A549 (cell line): ENCODE measurements around the gene ABCA3. TPM values are rescaled to one million over a fixed set of nuclear protein-coding genes. Genes with fewer than 3 reads are reported as not detected.

ENCODE experiments used
- ATAC-seq, 2 experiments: fragments of 200-7000 bp in 1 of 2; fragments of >200 bp in 1 of 2; cut with Nextera tagmentation in 1 of 2; cut with Tn5 transposase in 1 of 2; 3 replicates each; pipeline versions ENCODE4 v1.8.0 to v1.9.1; 2018 to 2020; ENCODE audit warnings: mild to moderate bottlenecking in 1 of 2, moderate library complexity in 1 of 2
- CTCF ChIA-PET: fragments of 300-600 bp; sonication (Branson Sonifier 250); formaldehyde crosslinking; extraction: SDS; loops from one replicate; lab custom pipeline; 2021; ENCODE audit warnings: antibody characterized with exemption, inconsistent platforms; lab: Yijun Ruan, JAX
- POLR2A ChIA-PET: fragments of 350-600 bp; formaldehyde crosslinking; extraction: SDS; loops from one replicate; lab custom pipeline; 2021; ENCODE audit warnings: antibody characterized with exemption, inconsistent platforms; lab: Yijun Ruan, JAX
- DNase-seq, 2 experiments: peaks; one replicate each; pipeline versions ENCODE4 v3.0.0 to v3.0.0-alpha.2; 2011 to 2016; ENCODE audit warnings: low read depth in 1 of 2, low spot score in 1 of 2
- FAIRE-seq: peaks from 2 replicates; lab custom pipeline; 2011; peaks lifted over from hg19 to GRCh38; lab: Jason Lieb, UNC
- H3K27ac ChIP-seq, 2 experiments: fragments of >200 bp; sonication (Bioruptor Twin); formaldehyde crosslinking; 3 replicates each; pipeline ENCODE4 v1.5.1; 2016 to 2017
- H3K4me1 ChIP-seq: fragments of >200 bp; sonication (Bioruptor Twin); formaldehyde crosslinking; 3 replicates; pipeline ENCODE4 v1.6.1; 2016
- H3K4me2 ChIP-seq: fragments of >200 bp; sonication (Bioruptor Twin); formaldehyde crosslinking; 3 replicates; pipeline ENCODE4 v1.6.1; 2016
- H3K4me3 ChIP-seq: fragments of >200 bp; sonication (Bioruptor Twin); formaldehyde crosslinking; 3 replicates; pipeline ENCODE4 v1.5.1; 2016
- H3K9me3 ChIP-seq: fragments of >200 bp; sonication (Bioruptor Twin); formaldehyde crosslinking; 3 replicates; pipeline ENCODE4 v1.6.1; 2016
- ATOH8 ChIP-seq: fragments of 250-450 bp; sonication (Bioruptor Pico); IDR thresholded peaks from 2 replicates; pipeline ENCODE4 v1.5.0; 2020; ENCODE audit warnings: low read depth, mild to moderate bottlenecking, moderate library complexity
- BHLHE40 ChIP-seq: IDR thresholded peaks from 2 replicates; pipeline ENCODE4 v1.6.1; 2012; ENCODE audit warnings: low read depth, low read length, inconsistent platforms
- CBX2 ChIP-seq: fragments of 200-600 bp; sonication (generic); IDR thresholded peaks from 2 replicates; pipeline ENCODE4 v1.6.1; 2016; ENCODE audit warnings: low read depth, mild to moderate bottlenecking, borderline replicate concordance
- CBX8 ChIP-seq: fragments of 200-600 bp; sonication (generic); IDR thresholded peaks from 2 replicates; pipeline ENCODE4 v1.6.1; 2016
- CEBPB ChIP-seq, 2 experiments: fragments of >200 bp in 1 of 2; sonication (Bioruptor Twin) in 1 of 2; formaldehyde crosslinking in 1 of 2; IDR thresholded peaks; 2 replicates each; pipeline ENCODE4 v1.6.1; 2012 to 2016
- CHD2 ChIP-seq: fragments of 150-350 bp; IDR thresholded peaks from 2 replicates; pipeline ENCODE4 v1.6.1; 2014; ENCODE audit warnings: low read length; ENCODE audit not compliant: partially characterized antibody
- ELK1 ChIP-seq: fragments of 150-350 bp; IDR thresholded peaks from 2 replicates; pipeline ENCODE4 v1.6.1; 2014; ENCODE audit warnings: low read depth, mild to moderate bottlenecking, low read length
- ESRRA ChIP-seq: fragments of 150-350 bp; IDR thresholded peaks from 2 replicates; pipeline ENCODE4 v1.6.1; 2014; ENCODE audit warnings: mild to moderate bottlenecking, low read length, borderline replicate concordance
- FOSL2 ChIP-seq, 2 experiments: fragments of 450-650 bp in 1 of 2; fragments of >200 bp in 1 of 2; sonication (Bioruptor Twin) in 1 of 2; formaldehyde crosslinking; IDR thresholded peaks; 2 replicates each; pipeline versions ENCODE4 v1.5.0 to v1.6.1; 2016 to 2020; ENCODE audit warnings: mild to moderate bottlenecking in 1 of 2, moderate library complexity in 1 of 2
- FOXS1 ChIP-seq: fragments of 250-450 bp; sonication (Bioruptor Pico); IDR thresholded peaks from 2 replicates; pipeline ENCODE4 v1.5.0; 2020; ENCODE audit warnings: mild to moderate bottlenecking, moderate library complexity
- HDAC2 ChIP-seq: fragments of 200-600 bp; sonication (generic); IDR thresholded peaks from 2 replicates; pipeline ENCODE4 v1.6.1; 2016
- HMGXB4 ChIP-seq: fragments of 250-450 bp; sonication (Bioruptor Pico); IDR thresholded peaks from 2 replicates; pipeline ENCODE4 v1.5.0; 2021; ENCODE audit warnings: mild to moderate bottlenecking, moderate library complexity, borderline replicate concordance
- HOXA7 ChIP-seq: fragments of 250-450 bp; sonication (Bioruptor Pico); IDR thresholded peaks from 2 replicates; pipeline ENCODE4 v1.5.0; 2020; ENCODE audit warnings: mild to moderate bottlenecking, moderate library complexity
- HOXB5 ChIP-seq: fragments of 250-450 bp; sonication (Bioruptor Pico); IDR thresholded peaks from 2 replicates; pipeline ENCODE4 v1.5.0; 2020; ENCODE audit warnings: mild to moderate bottlenecking, moderate library complexity
- JUN ChIP-seq, 2 experiments: fragments of >200 bp; sonication (Bioruptor Twin); formaldehyde crosslinking; IDR thresholded peaks; 2 replicates in 1 of 2; 3 replicates in 1 of 2; pipeline ENCODE4 v1.6.1; 2016 to 2017
- KDM5A ChIP-seq: fragments of 200-600 bp; sonication (generic); IDR thresholded peaks from 2 replicates; pipeline ENCODE4 v1.6.1; 2016; ENCODE audit warnings: antibody characterized with exemption, mild to moderate bottlenecking
- MAFK ChIP-seq: fragments of 450-650 bp; IDR thresholded peaks from 2 replicates; pipeline ENCODE4 v1.6.1; 2014; ENCODE audit not compliant: partially characterized antibody
- MYC ChIP-seq: IDR thresholded peaks from 2 replicates; pipeline ENCODE4 v1.6.1; 2012; ENCODE audit warnings: mild to moderate bottlenecking, inconsistent platforms, low read length, improper control_type of control experiment, borderline replicate concordance
- NPAS2 ChIP-seq: fragments of 250-450 bp; sonication (Bioruptor Pico); IDR thresholded peaks from 2 replicates; pipeline ENCODE4 v1.8.0; 2022; ENCODE audit warnings: mild to moderate bottlenecking, moderate library complexity, borderline replicate concordance
- NR3C1 ChIP-seq: fragments of >200 bp; sonication (Bioruptor Twin); formaldehyde crosslinking; IDR thresholded peaks from 3 replicates; pipeline ENCODE4 v1.6.1; 2017
- PBX3 ChIP-seq: IDR thresholded peaks from 2 replicates; pipeline ENCODE4 v1.6.1; 2012
- PHF8 ChIP-seq: fragments of 200-600 bp; sonication (generic); IDR thresholded peaks from 2 replicates; pipeline ENCODE4 v1.6.1; 2016; ENCODE audit warnings: low read depth, mild to moderate bottlenecking, antibody characterized with exemption, moderate library complexity, borderline replicate concordance
- POLR2A ChIP-seq: IDR thresholded peaks from 2 replicates; pipeline ENCODE4 v1.6.1; 2012; ENCODE audit warnings: mild to moderate bottlenecking, low read length
- RAD21 ChIP-seq, 2 experiments: fragments of >200 bp in 1 of 2; sonication (Bioruptor Twin) in 1 of 2; formaldehyde crosslinking in 1 of 2; IDR thresholded peaks in 1 of 2; conservative IDR thresholded peaks in 1 of 2; 2 replicates in 1 of 2; 3 replicates in 1 of 2; pipeline ENCODE4 v1.6.1; 2012 to 2018; ENCODE audit warnings: inconsistent platforms in 1 of 2
- RARB ChIP-seq: fragments of 250-450 bp; sonication (Bioruptor Pico); IDR thresholded peaks from 2 replicates; pipeline ENCODE4 v1.8.0; 2021; ENCODE audit warnings: mild to moderate bottlenecking, moderate library complexity
- RFX5 ChIP-seq: fragments of 450-650 bp; IDR thresholded peaks from 2 replicates; pipeline ENCODE4 v1.7.1; 2014; ENCODE audit warnings: antibody characterized with exemption, mild to moderate bottlenecking, moderate library complexity
- RNF2 ChIP-seq: fragments of 200-600 bp; sonication (generic); IDR thresholded peaks from 2 replicates; pipeline ENCODE4 v1.6.1; 2016; ENCODE audit warnings: low read depth, mild to moderate bottlenecking, antibody characterized with exemption, moderate library complexity, borderline replicate concordance
- SREBF2 ChIP-seq: fragments of 450-650 bp; IDR thresholded peaks from 2 replicates; pipeline ENCODE4 v1.6.1; 2014; ENCODE audit warnings: mild to moderate bottlenecking, moderate library complexity
- TFCP2L1 ChIP-seq: fragments of 250-450 bp; sonication (Bioruptor Pico); IDR thresholded peaks from 2 replicates; pipeline ENCODE4 v1.5.0; 2021; ENCODE audit warnings: mild to moderate bottlenecking
- TP53 ChIP-seq: fragments of 250-450 bp; sonication (Bioruptor Pico); IDR thresholded peaks from 2 replicates; pipeline ENCODE4 v1.5.0; 2021; ENCODE audit warnings: mild to moderate bottlenecking, moderate library complexity
- USF2 ChIP-seq: fragments of 450-650 bp; IDR thresholded peaks from 2 replicates; pipeline ENCODE4 v1.6.1; 2014; ENCODE audit warnings: antibody characterized with exemption
- ZFP36 ChIP-seq: fragments of 450-650 bp; IDR thresholded peaks from 2 replicates; pipeline ENCODE4 v1.6.1; 2014; ENCODE audit warnings: borderline replicate concordance; ENCODE audit not compliant: partially characterized antibody
- ZSCAN20 ChIP-seq: fragments of 250-450 bp; sonication (Bioruptor Pico); IDR thresholded peaks from 2 replicates; pipeline ENCODE4 v1.8.0; 2022; ENCODE audit warnings: mild to moderate bottlenecking, moderate library complexity
- WGBS: methylation state at CpG from one replicate; pipeline ENCODE4 v1.1.6; 2017; ENCODE audit errors: missing lambda C conversion rate; 5-methylcytosine and 5-hydroxymethylcytosine counted together
- polyA minus RNA-seq: library from RNA; depleted of rRNA, polyadenylated mRNA; stranded (reverse); fragments of >200 nt; gene quantifications from 2 replicates; pipeline ENCODE4 v1.2.3, GENCODE V29; 2011; rRNA and poly(A)+ RNA removed
- polyA plus RNA-seq, 4 experiments: library from polyadenylated mRNA; depleted of rRNA in 3 of 4; stranded (reverse); fragments of >200 nt; fragmentation: RNase III in 1 of 4; extraction: RNeasy Plus Mini Kit Qiagen cat#74134 plus additional on column Dnase treatment in 1 of 4; gene quantifications; 2 replicates in 3 of 4; 3 replicates in 1 of 4; pipeline ENCODE4 v1.2.3, GENCODE V29; 2011 to 2017

Gene ABCA3
- 6.4 and 7.6 TPM in 2 replicates for polyA plus RNA-seq (2011; rRNA removed)
- 5.8 and 7.5 TPM in 2 replicates for polyA plus RNA-seq (2012; cell fraction: cytosol; rRNA removed)
- 17.3 and 20.9 TPM in 2 replicates for polyA plus RNA-seq (2012; cell fraction: nucleus; rRNA removed)
- 8.6 to 10.7 TPM (median 9.9 TPM) in 3 replicates for polyA plus RNA-seq (2017; fragmentation: RNase III; extraction: RNeasy Plus Mini Kit Qiagen cat#74134 plus additional on column Dnase treatment)
- 12.8 and 13.3 TPM in 2 replicates for polyA minus RNA-seq

- ChIA-PET CTCF (interaction anchor here (0.5 to 1.4 kb wide), 54 partner anchors 9 to 179 kb away, joined by 3 to 15 read pairs (median 4); partner anchors contain the start of gene CCNF), POLR2A (no interaction called here)
- ATAC-seq (peak; percentile 86 to 93), DNase-seq (peak; percentile 84 to 95), FAIRE-seq (no peak)
- Histone ChIP-seq H3K9me3 (peaks cover 4% of the 10 kb centered on the region; the same call in 2 of the 3 replicates), H3K4me1 (peaks cover 11% of the 10 kb centered on the region; the same call in 2 of the 3 replicates), H3K27ac (peak within 1 kb of the TSS; percentile 77 to 94), H3K4me2 (peak within 1 kb of the TSS; percentile 96), H3K4me3 (peak within 1 kb of the TSS; percentile 82)
- 44% methylated on average over 44 of the region's 110 CpGs for WGBS
- TF ChIP-seq NR3C1: no peak
- TF ChIP-seq CHD2: no peak
- no peak for TF ChIP-seq CEBPB (IDR thresholded peaks at IDR 0.05)
- TF ChIP-seq CBX8: no peak
- no peak for TF ChIP-seq RFX5
- peak; percentile 27; the same call in 1 of the 2 replicates for TF ChIP-seq USF2
- peak; percentile 62 for TF ChIP-seq POLR2A
- TF ChIP-seq MYC: peak; percentile 94
- peak; percentile 90 for TF ChIP-seq NPAS2 (CRISPR knock-in tag)
- no peak for TF ChIP-seq KDM5A
- TF ChIP-seq HDAC2: no peak
- TF ChIP-seq HOXA7 (CRISPR knock-in tag): 0 out of 2 replicates have a peak, but pooled peaks have one; percentile 39
- no peak for TF ChIP-seq FOSL2 (IDR thresholded peaks at IDR 0.05)
- TF ChIP-seq FOSL2 (CRISPR knock-in tag; IDR thresholded peaks at IDR 0.05): peak; percentile 60
- TF ChIP-seq ELK1: no peak
- TF ChIP-seq CBX2: no peak
- peak; percentile 92 for TF ChIP-seq BHLHE40
- TF ChIP-seq PHF8: no peak
- TF ChIP-seq ATOH8: peak; percentile 96
- no peak for TF ChIP-seq ZFP36
- no peak for TF ChIP-seq PBX3
- TF ChIP-seq RAD21 (conservative IDR thresholded peaks at IDR 0.05 in 1 of 2, IDR thresholded peaks at IDR 0.05 in 1 of 2): peak; percentile 60 to 74
- peak; percentile 91 for TF ChIP-seq RNF2
- TF ChIP-seq MAFK: no peak
- TF ChIP-seq FOXS1: peak; percentile 79; the same call in 1 of the 2 replicates
- peak in 1 of 2 experiments; percentile 58; a peak in 2 of 5 replicates for TF ChIP-seq JUN (IDR thresholded peaks at IDR 0.05)
- peak; percentile 84; the same call in 1 of the 2 replicates for TF ChIP-seq RARB (CRISPR knock-in tag)
- TF ChIP-seq TFCP2L1: peak; percentile 75; the same call in 1 of the 2 replicates
- peak; percentile 96 for TF ChIP-seq TP53 (CRISPR knock-in tag)
- TF ChIP-seq SREBF2: no peak; the same call in 1 of the 2 replicates
- peak; percentile 89 for TF ChIP-seq HMGXB4 (CRISPR knock-in tag)
- no peak for TF ChIP-seq ESRRA
- 0 out of 2 replicates have a peak, but pooled peaks have one; percentile 32 for TF ChIP-seq ZSCAN20 (CRISPR knock-in tag)
- peak; percentile 97 for TF ChIP-seq HOXB5
Measured at GRCh38 chr16:2340564-2341455, at the start of gene ABCA3. Gene ABCA3 (minus strand): TSS chr16:2340728. CDS start chr16:2326466, 14,262 bp downstream.
